T-helper 1 cell treated with Interleukin-12 subunit alpha and Interleukin-12 subunit beta and Interleukin-4 antibody, amounts not matched to agents 30 ng/mL and 1 ng/mL, for 36 hours (primary cell): ENCODE measurements around the gene TNC. TPM values are rescaled to one million over a fixed set of nuclear protein-coding genes. Genes with fewer than 3 reads are reported as not detected.

Experiments used
- intact Hi-C: fragments of 100-400 bp; cut with micrococcal nuclease; formaldehyde crosslinking; loops from one replicate; pipeline ENCODE4 v1.15.1; 2024
- total RNA-seq: library from RNA; stranded (reverse); gene quantifications from 2 replicates; pipeline ENCODE4 v1.2.3, GENCODE V29; 2022

TNC gene
- total RNA-seq, 1 donor from 2014 or later: 0.05 TPM

- intact Hi-C loops: no loop called here
Measured at GRCh38 chr9:114981063-114981462, 136.9 kb downstream of the TNC start.

GRCh38 chr9:114973216-114973615, 144.7 kb downstream of the TNC start:
- intact Hi-C loops: no loop called here

- intact Hi-C loops: no loop called here
Measured at GRCh38 chr9:114972510-114973136, 145.3 kb downstream of the TNC start.

Other genes with a start within 250 kb of the TNC start
- gene TNFSF8, start 187.6 kb downstream of the TNC start, total RNA-seq: 171 and 182 TPM in 2 replicates